Measurements from ENCODE around the gene PTGS2. TPM values are rescaled to one million over a fixed set of nuclear protein-coding genes. Genes with fewer than 3 reads are reported as not detected.

The PTGS2 gene
- total RNA-seq, 1 experiment from 2014 or later, result 0.37 TPM

DNA sequence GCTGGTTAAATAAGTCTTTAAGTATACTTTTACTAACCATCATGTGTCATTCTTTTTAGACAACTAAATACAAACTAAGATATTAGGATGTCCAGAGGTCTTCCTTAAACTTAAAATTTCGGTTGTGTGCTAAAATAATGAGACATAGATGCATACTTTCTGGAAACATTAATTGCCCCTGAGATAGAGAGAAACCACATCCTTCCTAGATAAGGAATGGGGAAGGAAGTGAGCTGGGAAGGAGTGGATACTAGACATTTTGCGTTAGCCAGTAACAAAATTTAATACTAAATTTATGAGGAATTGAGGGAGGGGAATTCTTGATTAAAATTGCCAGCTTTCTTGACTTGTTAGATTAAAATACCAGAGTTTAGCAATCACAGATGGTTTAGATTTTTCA lies 37.1 kb upstream of the PTGS2 start:
- H3K9me3 ChIP-seq (ENCODE audit: control insufficient read depth, low read depth, low read length), result no peaks in the 10 kb centered on the region
- H2AK5ac ChIP-seq (ENCODE audit: insufficient read length, low read length), result no peak overlapping the region
- H3K23ac ChIP-seq (ENCODE audit: insufficient read length, low read depth, low read length), result no peak overlapping the region
- H3K23me2 ChIP-seq (ENCODE audit: insufficient read length, low read depth, low read length, poor library complexity, severe bottlenecking), result no peaks in the 10 kb centered on the region
- no CpG with 5 or more reads among the region's 2 CpGs for WGBS (ENCODE audit: extremely low coverage, insufficient read length, low lambda C conversion rate)
- H2BK12ac ChIP-seq (ENCODE audit: insufficient read length, low read depth, low read length), result no peak overlapping the region
- Mint-ChIP-seq H3K27me3 (ENCODE audit: low read depth) (no peaks in the 10 kb centered on the region), H3K9me3 (no peaks in the 10 kb centered on the region), H3K4me3 (no peak overlapping the region), H3K4me1 (no peaks in the 10 kb centered on the region), H3K36me3 (ENCODE audit: insufficient read depth in 1 of 3, low read depth in 3 of 3) (no peaks in the 10 kb centered on the region), H3K27ac (no peak overlapping the region)
- H3K79me2 ChIP-seq (ENCODE audit: insufficient read depth, low read length), result no peaks in the 10 kb centered on the region
- H4K5ac ChIP-seq (ENCODE audit: insufficient read length, low read depth, low read length), result no peak overlapping the region
- no peak overlapping the region for H3T11ph ChIP-seq (ENCODE audit: low read length)
- no peak overlapping the region for H2BK20ac ChIP-seq (ENCODE audit: low read depth, low read length, poor library complexity, severe bottlenecking)
- H3K27ac ChIP-seq (ENCODE audit: insufficient read length, low read depth, low read length), result no peak overlapping the region
- no peaks in the 10 kb centered on the region for H4K20me1 ChIP-seq (ENCODE audit: control insufficient read depth, insufficient read depth, insufficient read length)
- no peak for TF ChIP-seq CTCF (conservative IDR thresholded peaks at IDR 0.05)
- H3K56ac ChIP-seq (ENCODE audit: insufficient read length, low read depth, low read length), result no peak overlapping the region
- H2BK120ac ChIP-seq (ENCODE audit: low read depth, low read length, poor library complexity, severe bottlenecking), result no peak overlapping the region
- no peaks in the 10 kb centered on the region for H3K27me3 ChIP-seq (ENCODE audit: insufficient read depth, low read length)
- H2BK5ac ChIP-seq (ENCODE audit: insufficient read length, low read length), result no peak overlapping the region
- H3K18ac ChIP-seq (ENCODE audit: insufficient read length, low read depth, low read length), result no peak overlapping the region
- no peaks in the 10 kb centered on the region for H3K79me1 ChIP-seq (ENCODE audit: insufficient read depth, low read depth, low read length, poor library complexity, severe bottlenecking)
- no peaks in the 10 kb centered on the region for H3K4me1 ChIP-seq (ENCODE audit: insufficient read depth, low read length)
- no peak overlapping the region for H2BK15ac ChIP-seq (ENCODE audit: low read depth, low read length)
- no peak overlapping the region for H4K8ac ChIP-seq (replicated peaks; ENCODE audit: insufficient read length, low read depth, low read length)
- no peak overlapping the region for H3K14ac ChIP-seq (ENCODE audit: insufficient read depth, low read length)
- DNase-seq, result no peak
- no peak overlapping the region for H2AFZ ChIP-seq (ENCODE audit: low read length)
- no peak overlapping the region for H4K91ac ChIP-seq (ENCODE audit: insufficient read length, low read depth, low read length)
- H3K9ac ChIP-seq (ENCODE audit: extremely low read depth, insufficient read length, low read length), result no peak overlapping the region
- no peak overlapping the region for H3K4me2 ChIP-seq (ENCODE audit: insufficient read depth, insufficient read length, low read length)
- H3K4ac ChIP-seq (ENCODE audit: low read depth, low read length), result no peak overlapping the region
